Ascending aorta (tissue), 2 donors: Measurements from ENCODE around the gene N4BP2. TPM values are rescaled to one million over a fixed set of nuclear protein-coding genes. Genes with fewer than 3 reads are reported as not detected.

Source experiments
- DNase-seq, 2 donors: peaks; one replicate each; pipeline ENCODE4 v3.0.0-alpha.2; 2019; ENCODE audit warnings: low spot score in 2 of 2
- H3K27ac ChIP-seq, 2 donors: fragments of 200-600 bp; sonication (generic); one replicate each; pipeline ENCODE4 v1.5.1; 2016 to 2017; ENCODE audit warnings: mild to moderate bottlenecking in 1 of 2
- H3K27me3 ChIP-seq: fragments of 200-600 bp; sonication (generic); one replicate; pipeline ENCODE4 v1.5.1; 2017
- H3K36me3 ChIP-seq, 2 donors: fragments of 200-600 bp; sonication (generic); one replicate each; pipeline ENCODE4 v1.5.1; 2016
- H3K4me1 ChIP-seq, 2 donors: fragments of 200-600 bp; sonication (generic); one replicate each; pipeline ENCODE4 v1.5.1; 2016 to 2017; ENCODE audit warnings: mild to moderate bottlenecking in 1 of 2
- H3K4me3 ChIP-seq, 2 donors: fragments of 200-600 bp; sonication (generic); one replicate each; pipeline ENCODE4 v1.5.1; 2016 to 2017; ENCODE audit warnings: mild to moderate bottlenecking in 1 of 2
- H3K9me3 ChIP-seq, 2 donors: fragments of 200-600 bp; sonication (generic); one replicate each; pipeline ENCODE4 v1.5.1; 2016
- intact Hi-C: fragments of 100-400 bp; cut with DNase I; formaldehyde crosslinking; loops from one replicate; pipeline ENCODE4 v1.15.1; 2023
- total RNA-seq: library from RNA; depleted of rRNA; stranded (reverse); fragments of >200 nt; gene quantifications from one replicate; pipeline ENCODE4 v1.1.0, GENCODE V29; 2016
- TF ChIP-seq, protein P1 (sequence below), 3 experiments: fragments of 200-600 bp in 2 of 3; fragments of 450-650 bp in 1 of 3; sonication (generic) in 2 of 3; IDR thresholded peaks; one replicate each; pipeline ENCODE4 v1.5.1; 2016 to 2019; ENCODE audit warnings: antibody characterized with exemption in 3 of 3, mild to moderate bottlenecking in 1 of 3, moderate library complexity in 1 of 3

Gene N4BP2
- total RNA-seq, 1 donor from 2014 or later, result 0.53 TPM

DNA sequence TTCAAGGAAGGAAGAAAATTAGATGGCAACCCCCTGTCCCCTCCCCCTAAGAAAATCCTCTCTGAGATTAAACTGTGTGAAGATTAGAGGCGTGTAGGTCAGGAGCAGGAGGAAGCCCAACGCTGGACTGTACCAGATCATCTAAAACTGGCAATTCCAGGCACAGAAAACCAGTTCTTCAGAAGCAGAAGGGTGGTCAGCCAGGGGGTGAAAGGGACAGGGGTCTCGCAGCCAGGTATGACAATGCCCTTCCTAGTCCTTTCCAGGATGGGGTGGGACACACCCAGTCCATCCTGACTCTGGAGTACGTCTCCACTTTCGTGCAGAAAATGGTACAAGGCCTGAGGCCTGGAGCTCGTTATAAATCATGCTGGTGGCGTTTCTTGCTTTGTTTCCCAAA is 136.9 kb downstream of the N4BP2 start:
- no peak overlapping the region for H3K27ac ChIP-seq

GRCh38 chr4:40194602-40195161 is 138.0 kb downstream of the N4BP2 start:
- H3K4me3 ChIP-seq, result no peak overlapping the region
- H3K9me3 ChIP-seq, result no peaks in the 10 kb centered on the region
- DNase-seq, result no peak
- H3K27ac ChIP-seq, result no peak overlapping the region
- no peaks in the 10 kb centered on the region for H3K36me3 ChIP-seq
- TF ChIP-seq, protein P1, sequence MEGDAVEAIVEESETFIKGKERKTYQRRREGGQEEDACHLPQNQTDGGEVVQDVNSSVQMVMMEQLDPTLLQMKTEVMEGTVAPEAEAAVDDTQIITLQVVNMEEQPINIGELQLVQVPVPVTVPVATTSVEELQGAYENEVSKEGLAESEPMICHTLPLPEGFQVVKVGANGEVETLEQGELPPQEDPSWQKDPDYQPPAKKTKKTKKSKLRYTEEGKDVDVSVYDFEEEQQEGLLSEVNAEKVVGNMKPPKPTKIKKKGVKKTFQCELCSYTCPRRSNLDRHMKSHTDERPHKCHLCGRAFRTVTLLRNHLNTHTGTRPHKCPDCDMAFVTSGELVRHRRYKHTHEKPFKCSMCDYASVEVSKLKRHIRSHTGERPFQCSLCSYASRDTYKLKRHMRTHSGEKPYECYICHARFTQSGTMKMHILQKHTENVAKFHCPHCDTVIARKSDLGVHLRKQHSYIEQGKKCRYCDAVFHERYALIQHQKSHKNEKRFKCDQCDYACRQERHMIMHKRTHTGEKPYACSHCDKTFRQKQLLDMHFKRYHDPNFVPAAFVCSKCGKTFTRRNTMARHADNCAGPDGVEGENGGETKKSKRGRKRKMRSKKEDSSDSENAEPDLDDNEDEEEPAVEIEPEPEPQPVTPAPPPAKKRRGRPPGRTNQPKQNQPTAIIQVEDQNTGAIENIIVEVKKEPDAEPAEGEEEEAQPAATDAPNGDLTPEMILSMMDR (IDR thresholded peaks at IDR 0.05), result no peak
- intact Hi-C loops, result no loop called here
- no peaks in the 10 kb centered on the region for H3K4me1 ChIP-seq
- H3K27me3 ChIP-seq, result no peaks in the 10 kb centered on the region

More for the DNA sequence above, 136.9 kb downstream of the N4BP2 start:
- no peaks in the 10 kb centered on the region for H3K4me1 ChIP-seq
- TF ChIP-seq, protein P1 (IDR thresholded peaks at IDR 0.05), result no peak
- H3K27me3 ChIP-seq, result no peaks in the 10 kb centered on the region
- H3K36me3 ChIP-seq, result no peaks in the 10 kb centered on the region
- DNase-seq, result no peak
- intact Hi-C loops, result no loop called here
- no peak overlapping the region for H3K4me3 ChIP-seq
- no peaks in the 10 kb centered on the region for H3K9me3 ChIP-seq

DNA sequence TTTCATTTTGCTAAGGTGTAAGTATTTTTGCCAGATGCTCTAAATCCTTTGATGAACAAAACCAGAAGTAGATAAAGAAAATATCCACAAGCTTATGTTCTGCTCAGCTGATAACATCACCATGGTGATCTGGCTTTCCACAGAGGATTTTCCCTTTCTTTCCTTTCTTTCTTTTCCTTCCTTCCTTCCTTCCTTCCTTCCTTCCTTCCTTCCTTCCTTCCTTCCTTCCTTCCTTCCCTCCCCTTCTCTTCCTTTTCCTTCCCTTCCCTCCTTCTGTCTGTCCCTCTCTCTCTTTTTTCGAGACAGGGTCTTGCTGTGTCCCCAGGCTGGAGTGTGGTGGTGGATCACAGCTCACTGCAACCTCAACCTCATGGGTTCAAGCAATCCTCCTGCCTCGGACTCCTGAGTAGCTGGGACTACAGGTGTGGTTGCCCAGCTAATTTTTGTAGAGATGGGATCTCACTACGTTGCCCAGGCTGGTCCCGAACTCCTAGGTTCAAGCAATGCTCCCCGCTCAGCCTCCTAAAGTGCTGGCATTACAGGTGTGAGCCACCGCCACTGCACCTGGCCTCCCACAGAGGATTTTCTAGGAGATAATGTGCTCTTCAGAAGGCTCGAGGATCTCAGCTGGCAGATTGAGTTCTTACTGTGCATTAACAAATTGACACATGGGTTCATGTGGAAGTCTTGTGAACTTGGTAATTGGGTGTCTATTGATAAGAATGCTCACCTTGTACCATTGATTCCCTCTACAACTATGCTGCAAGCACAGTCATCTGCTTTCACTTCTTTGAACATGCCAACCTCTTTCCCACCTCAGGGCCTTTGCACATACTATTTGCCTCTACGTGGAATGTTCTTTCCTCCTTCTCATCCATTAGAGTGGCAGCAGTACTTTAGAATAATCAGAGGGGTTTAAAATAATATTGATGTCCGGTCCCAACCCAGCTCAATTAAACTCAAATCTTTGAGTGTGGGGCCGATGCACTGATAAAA is 138.8 kb downstream of the N4BP2 start:
- no peaks in the 10 kb centered on the region for H3K4me1 ChIP-seq
- no peaks in the 10 kb centered on the region for H3K36me3 ChIP-seq
- TF ChIP-seq, protein P1 (IDR thresholded peaks at IDR 0.05), result no peak
- H3K9me3 ChIP-seq, result no peaks in the 10 kb centered on the region
- no peaks in the 10 kb centered on the region for H3K27me3 ChIP-seq
- H3K27ac ChIP-seq, result no peak overlapping the region
- intact Hi-C loops, result no loop called here
- no peak for DNase-seq
- no peak overlapping the region for H3K4me3 ChIP-seq

DNA sequence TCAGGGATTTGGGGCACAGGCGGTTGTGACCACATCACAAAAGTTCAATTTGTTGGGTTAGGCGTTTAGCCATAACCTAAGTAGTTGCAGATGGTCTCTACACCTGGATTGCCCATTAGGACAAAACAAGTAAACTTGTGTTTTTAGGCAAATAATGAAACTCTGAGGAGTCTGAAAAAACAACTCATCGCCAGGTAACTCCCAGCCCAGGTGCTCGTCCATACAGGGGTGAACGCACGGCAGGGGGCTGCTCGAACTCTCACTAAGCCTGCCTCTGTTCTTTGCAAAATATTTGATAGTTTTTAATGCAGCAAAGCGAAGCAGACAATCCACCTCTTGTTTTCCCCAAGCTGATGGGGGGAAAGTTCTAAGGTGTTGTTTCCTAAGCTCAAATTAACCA is 139.6 kb downstream of the N4BP2 start:
- TF ChIP-seq, protein P1 (IDR thresholded peaks at IDR 0.05), result no peak
- H3K36me3 ChIP-seq, result no peaks in the 10 kb centered on the region
- H3K27ac ChIP-seq, result no peak overlapping the region
- intact Hi-C loops, result no loop called here
- H3K27me3 ChIP-seq, result no peaks in the 10 kb centered on the region
- DNase-seq, result no peak
- no peaks in the 10 kb centered on the region for H3K9me3 ChIP-seq
- H3K4me3 ChIP-seq, result no peak overlapping the region
- no peaks in the 10 kb centered on the region for H3K4me1 ChIP-seq

- no peaks in the 10 kb centered on the region for H3K36me3 ChIP-seq
- no peaks in the 10 kb centered on the region for H3K27me3 ChIP-seq
- intact Hi-C loops, result no loop called here
- no peak within 1 kb of the TSS for H3K4me3 ChIP-seq
- H3K9me3 ChIP-seq, result no peaks in the 10 kb centered on the region
- no peak for DNase-seq
- H3K27ac ChIP-seq, result no peak within 1 kb of the TSS
- TF ChIP-seq, protein P1 (IDR thresholded peaks at IDR 0.05), result no peak
- H3K4me1 ChIP-seq, result no peaks in the 10 kb centered on the region
These were observed 140.2 kb downstream of the N4BP2 start, which contains the start of gene RHOH for GRCh38 chr4:40196724-40197281. Gene RHOH, plus strand, starts transcription at chr4:40197031. Its CDS starts 46,356 bp downstream, at chr4:40243387.
